A549 (cell line): Measurements from ENCODE around the gene CEACAM16. TPM values are rescaled to one million over a fixed set of nuclear protein-coding genes. Genes with fewer than 3 reads are reported as not detected.

ENCODE experiments used
- ATAC-seq, 2 experiments: fragments of 200-7000 bp in 1 of 2; fragments of >200 bp in 1 of 2; cut with Nextera tagmentation in 1 of 2; cut with Tn5 transposase in 1 of 2; 3 replicates each; pipeline versions ENCODE4 v1.8.0 to v1.9.1; 2018 to 2020; ENCODE audit warnings: mild to moderate bottlenecking in 1 of 2, moderate library complexity in 1 of 2
- CTCF ChIA-PET: fragments of 300-600 bp; sonication (Branson Sonifier 250); formaldehyde crosslinking; extraction: SDS; loops from one replicate; lab custom pipeline; 2021; ENCODE audit warnings: antibody characterized with exemption, inconsistent platforms; lab: Yijun Ruan, JAX
- POLR2A ChIA-PET: fragments of 350-600 bp; formaldehyde crosslinking; extraction: SDS; loops from one replicate; lab custom pipeline; 2021; ENCODE audit warnings: antibody characterized with exemption, inconsistent platforms; lab: Yijun Ruan, JAX
- DNase-seq, 2 experiments: peaks; one replicate each; pipeline versions ENCODE4 v3.0.0 to v3.0.0-alpha.2; 2011 to 2016; ENCODE audit warnings: low read depth in 1 of 2, low spot score in 1 of 2
- FAIRE-seq: peaks from 2 replicates; lab custom pipeline; 2011; peaks lifted over from hg19 to GRCh38; lab: Jason Lieb, UNC
- H3K27ac ChIP-seq, 2 experiments: fragments of >200 bp; sonication (Bioruptor Twin); formaldehyde crosslinking; 3 replicates each; pipeline ENCODE4 v1.5.1; 2016 to 2017
- H3K4me1 ChIP-seq: fragments of >200 bp; sonication (Bioruptor Twin); formaldehyde crosslinking; 3 replicates; pipeline ENCODE4 v1.6.1; 2016
- H3K4me2 ChIP-seq: fragments of >200 bp; sonication (Bioruptor Twin); formaldehyde crosslinking; 3 replicates; pipeline ENCODE4 v1.6.1; 2016
- H3K4me3 ChIP-seq: fragments of >200 bp; sonication (Bioruptor Twin); formaldehyde crosslinking; 3 replicates; pipeline ENCODE4 v1.5.1; 2016
- H3K9me3 ChIP-seq: fragments of >200 bp; sonication (Bioruptor Twin); formaldehyde crosslinking; 3 replicates; pipeline ENCODE4 v1.6.1; 2016
- ATOH8 ChIP-seq: fragments of 250-450 bp; sonication (Bioruptor Pico); IDR thresholded peaks from 2 replicates; pipeline ENCODE4 v1.5.0; 2020; ENCODE audit warnings: low read depth, mild to moderate bottlenecking, moderate library complexity
- BHLHE40 ChIP-seq: IDR thresholded peaks from 2 replicates; pipeline ENCODE4 v1.6.1; 2012; ENCODE audit warnings: low read depth, low read length, inconsistent platforms
- CBX8 ChIP-seq: fragments of 200-600 bp; sonication (generic); IDR thresholded peaks from 2 replicates; pipeline ENCODE4 v1.6.1; 2016
- CEBPB ChIP-seq, 2 experiments: fragments of >200 bp in 1 of 2; sonication (Bioruptor Twin) in 1 of 2; formaldehyde crosslinking in 1 of 2; IDR thresholded peaks; 2 replicates each; pipeline ENCODE4 v1.6.1; 2012 to 2016
- EHMT2 ChIP-seq: fragments of 200-600 bp; sonication (generic); IDR thresholded peaks from 2 replicates; pipeline ENCODE4 v1.6.1; 2016; ENCODE audit warnings: antibody characterized with exemption, low read depth, mild to moderate bottlenecking, moderate library complexity
- ELK1 ChIP-seq: fragments of 150-350 bp; IDR thresholded peaks from 2 replicates; pipeline ENCODE4 v1.6.1; 2014; ENCODE audit warnings: low read depth, mild to moderate bottlenecking, low read length
- FOSB ChIP-seq: fragments of 250-450 bp; sonication (Bioruptor Pico); IDR thresholded peaks from 2 replicates; pipeline ENCODE4 v1.5.0; 2020; ENCODE audit warnings: mild to moderate bottlenecking, moderate library complexity
- FOXS1 ChIP-seq: fragments of 250-450 bp; sonication (Bioruptor Pico); IDR thresholded peaks from 2 replicates; pipeline ENCODE4 v1.5.0; 2020; ENCODE audit warnings: mild to moderate bottlenecking, moderate library complexity
- HEYL ChIP-seq: fragments of 250-450 bp; sonication (Bioruptor Pico); IDR thresholded peaks from 2 replicates; pipeline ENCODE4 v1.8.0; 2021; ENCODE audit warnings: mild to moderate bottlenecking, moderate library complexity
- HOXA7 ChIP-seq: fragments of 250-450 bp; sonication (Bioruptor Pico); IDR thresholded peaks from 2 replicates; pipeline ENCODE4 v1.5.0; 2020; ENCODE audit warnings: mild to moderate bottlenecking, moderate library complexity
- JUN ChIP-seq, 2 experiments: fragments of >200 bp; sonication (Bioruptor Twin); formaldehyde crosslinking; IDR thresholded peaks; 2 replicates in 1 of 2; 3 replicates in 1 of 2; pipeline ENCODE4 v1.6.1; 2016 to 2017
- MAZ ChIP-seq: fragments of 150-350 bp; IDR thresholded peaks from 2 replicates; pipeline ENCODE4 v1.6.1; 2014; ENCODE audit warnings: antibody characterized with exemption, low read depth, low read length, borderline replicate concordance
- MYC ChIP-seq: IDR thresholded peaks from 2 replicates; pipeline ENCODE4 v1.6.1; 2012; ENCODE audit warnings: mild to moderate bottlenecking, inconsistent platforms, low read length, improper control_type of control experiment, borderline replicate concordance
- NFE2L2 ChIP-seq: fragments of 150-350 bp; conservative IDR thresholded peaks from 2 replicates; pipeline ENCODE4 v1.6.1; 2014; ENCODE audit warnings: low read length
- POLR2AphosphoS2 ChIP-seq: conservative IDR thresholded peaks from 2 replicates; pipeline ENCODE4 v1.6.1; 2012; ENCODE audit warnings: low read length, improper control_type of control experiment, inconsistent platforms
- RNF2 ChIP-seq: fragments of 200-600 bp; sonication (generic); IDR thresholded peaks from 2 replicates; pipeline ENCODE4 v1.6.1; 2016; ENCODE audit warnings: low read depth, mild to moderate bottlenecking, antibody characterized with exemption, moderate library complexity, borderline replicate concordance
- SMC3 ChIP-seq: fragments of >200 bp; sonication (Bioruptor Twin); formaldehyde crosslinking; IDR thresholded peaks from 3 replicates; pipeline ENCODE4 v1.6.1; 2018; ENCODE audit warnings: inconsistent platforms
- SREBF2 ChIP-seq: fragments of 450-650 bp; IDR thresholded peaks from 2 replicates; pipeline ENCODE4 v1.6.1; 2014; ENCODE audit warnings: mild to moderate bottlenecking, moderate library complexity
- ZC3H11A ChIP-seq: fragments of 450-650 bp; IDR thresholded peaks from 2 replicates; pipeline ENCODE4 v1.6.1; 2014; ENCODE audit warnings: antibody characterized with exemption, mild to moderate bottlenecking
- WGBS: methylation state at CpG from one replicate; pipeline ENCODE4 v1.1.6; 2017; ENCODE audit errors: missing lambda C conversion rate; 5-methylcytosine and 5-hydroxymethylcytosine counted together
- polyA plus RNA-seq, 4 experiments: library from polyadenylated mRNA; depleted of rRNA in 3 of 4; stranded (reverse); fragments of >200 nt; fragmentation: RNase III in 1 of 4; extraction: RNeasy Plus Mini Kit Qiagen cat#74134 plus additional on column Dnase treatment in 1 of 4; gene quantifications; 2 replicates in 3 of 4; 3 replicates in 1 of 4; pipeline ENCODE4 v1.2.3, GENCODE V29; 2011 to 2017
- TF ChIP-seq, protein P1 (sequence below): fragments of 250-450 bp; sonication (Bioruptor Pico); IDR thresholded peaks from 2 replicates; pipeline ENCODE4 v1.5.0; 2021; ENCODE audit warnings: mild to moderate bottlenecking, moderate library complexity, borderline replicate concordance
- TF ChIP-seq, protein P2 (sequence below): IDR thresholded peaks from 2 replicates; pipeline ENCODE4 v1.6.1; 2012; ENCODE audit warnings: low read depth, borderline replicate concordance
- TF ChIP-seq, protein P3 (sequence below): fragments of >200 bp; sonication (Bioruptor Twin); formaldehyde crosslinking; IDR thresholded peaks from 3 replicates; pipeline ENCODE4 v1.5.1; 2016

Gene CEACAM16
- polyA plus RNA-seq, 2 of the 4 experiments (the other 2 are of a cell fraction): not detected

GRCh38 chr19:44729516-44730033 is 30.6 kb downstream of the CEACAM16 start:
- DNase-seq (no peak), ATAC-seq (no peak), FAIRE-seq (no peak)
- Histone ChIP-seq H3K4me3 (no peak overlapping the region), H3K4me2 (no peak overlapping the region), H3K27ac (peak overlapping the region in 1 of 2 experiments; percentile 97; a peak in 3 of 6 replicates), H3K9me3 (no peaks in the 10 kb centered on the region), H3K4me1 (peaks cover 39% of the 10 kb centered on the region)
- POLR2A ChIA-PET: interaction anchor here (1.4 to 2.0 kb wide), 2 partner anchors 12 to 16 kb away, joined by 4 to 7 read pairs; no protein-coding TSS in a partner anchor
- TF ChIP-seq, protein P1, sequence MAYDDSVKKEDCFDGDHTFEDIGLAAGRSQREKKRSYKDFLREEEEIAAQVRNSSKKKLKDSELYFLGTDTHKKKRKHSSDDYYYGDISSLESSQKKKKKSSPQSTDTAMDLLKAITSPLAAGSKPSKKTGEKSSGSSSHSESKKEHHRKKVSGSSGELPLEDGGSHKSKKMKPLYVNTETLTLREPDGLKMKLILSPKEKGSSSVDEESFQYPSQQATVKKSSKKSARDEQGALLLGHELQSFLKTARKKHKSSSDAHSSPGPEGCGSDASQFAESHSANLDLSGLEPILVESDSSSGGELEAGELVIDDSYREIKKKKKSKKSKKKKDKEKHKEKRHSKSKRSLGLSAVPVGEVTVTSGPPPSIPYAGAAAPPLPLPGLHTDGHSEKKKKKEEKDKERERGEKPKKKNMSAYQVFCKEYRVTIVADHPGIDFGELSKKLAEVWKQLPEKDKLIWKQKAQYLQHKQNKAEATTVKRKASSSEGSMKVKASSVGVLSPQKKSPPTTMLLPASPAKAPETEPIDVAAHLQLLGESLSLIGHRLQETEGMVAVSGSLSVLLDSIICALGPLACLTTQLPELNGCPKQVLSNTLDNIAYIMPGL (CRISPR knock-in tag): no peak
- TF ChIP-seq BHLHE40 (no peak), ATOH8 (no peak), CBX8 (no peak), ZC3H11A (no peak), HOXA7 (CRISPR knock-in tag) (0 out of 2 replicates have a peak, but pooled peaks have one; percentile 13), SREBF2 (no peak), JUN (IDR thresholded peaks at IDR 0.05) (peak in 1 of 2 experiments; percentile 19; a peak in 1 of 5 replicates), ELK1 (no peak)
- TF ChIP-seq, protein P2, sequence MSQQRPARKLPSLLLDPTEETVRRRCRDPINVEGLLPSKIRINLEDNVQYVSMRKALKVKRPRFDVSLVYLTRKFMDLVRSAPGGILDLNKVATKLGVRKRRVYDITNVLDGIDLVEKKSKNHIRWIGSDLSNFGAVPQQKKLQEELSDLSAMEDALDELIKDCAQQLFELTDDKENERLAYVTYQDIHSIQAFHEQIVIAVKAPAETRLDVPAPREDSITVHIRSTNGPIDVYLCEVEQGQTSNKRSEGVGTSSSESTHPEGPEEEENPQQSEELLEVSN: no peak
- 94% methylated on average over 8 of the region's 8 CpGs for WGBS
- CTCF ChIA-PET: interaction anchor here (1.6 to 42.5 kb wide), 5 partner anchors 11 to 75 kb away, joined by 5 to 1899 read pairs (median 30); partner anchors contain the start of genes BCL3 and CBLC

DNA sequence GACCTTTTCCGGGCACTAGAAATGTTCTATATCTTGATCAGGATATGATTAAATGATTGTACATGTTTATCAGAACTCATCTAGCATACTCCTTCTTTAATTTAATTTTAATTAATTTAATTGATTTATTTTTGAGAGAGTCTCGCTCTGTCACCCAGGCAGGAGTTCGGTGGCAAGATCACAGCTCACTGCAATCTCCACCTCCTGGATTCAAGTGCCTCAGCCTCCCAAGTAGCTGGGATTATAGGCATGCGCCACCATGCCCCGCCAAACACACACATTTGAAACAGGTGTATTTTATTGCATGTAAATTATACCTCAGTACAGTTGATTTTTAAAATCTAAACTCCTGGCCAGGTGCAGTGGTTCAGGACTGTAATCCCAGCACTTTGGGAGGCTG is 32.1 kb downstream of the CEACAM16 start:
- TF ChIP-seq NFE2L2 (no peak), FOXS1 (CRISPR knock-in tag) (no peak), HEYL (no peak), MAZ (no peak), POLR2AphosphoS2 (no peak), RNF2 (no peak), MYC (no peak), CEBPB (IDR thresholded peaks at IDR 0.05) (no peak), JUN (IDR thresholded peaks at IDR 0.05) (no peak), EHMT2 (no peak), FOSB (CRISPR knock-in tag) (no peak), SMC3 (no peak)
- TF ChIP-seq, protein P1 (CRISPR knock-in tag): no peak
- TF ChIP-seq, protein P3, sequence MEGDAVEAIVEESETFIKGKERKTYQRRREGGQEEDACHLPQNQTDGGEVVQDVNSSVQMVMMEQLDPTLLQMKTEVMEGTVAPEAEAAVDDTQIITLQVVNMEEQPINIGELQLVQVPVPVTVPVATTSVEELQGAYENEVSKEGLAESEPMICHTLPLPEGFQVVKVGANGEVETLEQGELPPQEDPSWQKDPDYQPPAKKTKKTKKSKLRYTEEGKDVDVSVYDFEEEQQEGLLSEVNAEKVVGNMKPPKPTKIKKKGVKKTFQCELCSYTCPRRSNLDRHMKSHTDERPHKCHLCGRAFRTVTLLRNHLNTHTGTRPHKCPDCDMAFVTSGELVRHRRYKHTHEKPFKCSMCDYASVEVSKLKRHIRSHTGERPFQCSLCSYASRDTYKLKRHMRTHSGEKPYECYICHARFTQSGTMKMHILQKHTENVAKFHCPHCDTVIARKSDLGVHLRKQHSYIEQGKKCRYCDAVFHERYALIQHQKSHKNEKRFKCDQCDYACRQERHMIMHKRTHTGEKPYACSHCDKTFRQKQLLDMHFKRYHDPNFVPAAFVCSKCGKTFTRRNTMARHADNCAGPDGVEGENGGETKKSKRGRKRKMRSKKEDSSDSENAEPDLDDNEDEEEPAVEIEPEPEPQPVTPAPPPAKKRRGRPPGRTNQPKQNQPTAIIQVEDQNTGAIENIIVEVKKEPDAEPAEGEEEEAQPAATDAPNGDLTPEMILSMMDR: no peak
- CTCF ChIA-PET: interaction anchor here (0.8 to 42.5 kb wide), 6 partner anchors 7 to 78 kb away, joined by 3 to 1899 read pairs (median 66); partner anchors contain the start of genes BCAM, BCL3 and CBLC

More for the DNA sequence above, 32.1 kb downstream of the CEACAM16 start:
- DNase-seq (no peak), ATAC-seq (no peak), FAIRE-seq (no peak)
- peak overlapping the region; percentile 8 to 78; a peak in 4 of 6 replicates for H3K27ac ChIP-seq
- no peak overlapping the region for H3K4me3 ChIP-seq
- peaks cover 40% of the 10 kb centered on the region for H3K4me1 ChIP-seq
- POLR2A ChIA-PET: interaction anchor here (0.9 to 2.5 kb wide), 2 partner anchors 10 to 115 kb away, joined by 3 to 9 read pairs; partner anchors contain the start of gene NECTIN2
- H3K4me2 ChIP-seq: no peak overlapping the region
- H3K9me3 ChIP-seq: no peaks in the 10 kb centered on the region
- WGBS: 91% methylated on average over 5 of the region's 5 CpGs
